GM11168 (cell line): ENCODE measurements around the gene DARS1.

ENCODE experiments used
- in situ Hi-C: fragments of 300-500 bp; cut with MboI; formaldehyde crosslinking; loops from one replicate; pipeline ENCODE4 v1.12.0; 2022; ENCODE audit warnings: low sequenced_read_pairs; ENCODE audit not compliant: unreplicated experiment

The DARS1 gene

GRCh38 chr2:135985018-135985825 lies at the start of gene DARS1:
Gene DARS1, minus strand, starts transcription at chr2:135985626. Its CDS starts 158 bp downstream, at chr2:135985468.
- in situ Hi-C loops, result no loop called here

GRCh38 chr2:136034629-136035028 lies 49.2 kb upstream of the DARS1 start:
- in situ Hi-C loops, result no loop called here

GRCh38 chr2:136032817-136033535 lies 47.5 kb upstream of the DARS1 start:
- in situ Hi-C loops, result no loop called here

GRCh38 chr2:136032192-136032591 lies 46.8 kb upstream of the DARS1 start:
- in situ Hi-C loops, result no loop called here

- in situ Hi-C loops, result no loop called here
These were observed 46.3 kb upstream of the DARS1 start for GRCh38 chr2:136031711-136032110.

- in situ Hi-C loops, result no loop called here
These were observed 45.0 kb upstream of the DARS1 start for GRCh38 chr2:136030406-136030805.

GRCh38 chr2:136029149-136029548 lies 43.7 kb upstream of the DARS1 start:
- in situ Hi-C loops, result no loop called here

GRCh38 chr2:136028001-136028400 lies 42.6 kb upstream of the DARS1 start:
- in situ Hi-C loops, result no loop called here

- in situ Hi-C loops, result no loop called here
These were observed 41.7 kb upstream of the DARS1 start for GRCh38 chr2:136027112-136027511.

- in situ Hi-C loops, result no loop called here
These were observed 39.9 kb upstream of the DARS1 start for GRCh38 chr2:136025057-136025973.

GRCh38 chr2:136024616-136025015 lies 39.2 kb upstream of the DARS1 start:
- in situ Hi-C loops, result no loop called here

- in situ Hi-C loops, result no loop called here
These were observed 38.8 kb upstream of the DARS1 start for GRCh38 chr2:136024185-136024584.

- in situ Hi-C loops, result no loop called here
These were observed 38.0 kb upstream of the DARS1 start for GRCh38 chr2:136023416-136023815.

- in situ Hi-C loops, result no loop called here
These were observed 37.1 kb upstream of the DARS1 start for GRCh38 chr2:136022396-136023146.

- in situ Hi-C loops, result no loop called here
These were observed 36.5 kb upstream of the DARS1 start for GRCh38 chr2:136021976-136022375.

GRCh38 chr2:136021406-136021805 lies 36.0 kb upstream of the DARS1 start:
- in situ Hi-C loops, result no loop called here

GRCh38 chr2:136020831-136021230 lies 35.4 kb upstream of the DARS1 start:
- in situ Hi-C loops, result no loop called here

GRCh38 chr2:136019825-136020224 lies 34.4 kb upstream of the DARS1 start:
- in situ Hi-C loops, result no loop called here

GRCh38 chr2:136019306-136019705 lies 33.9 kb upstream of the DARS1 start:
- in situ Hi-C loops, result no loop called here

GRCh38 chr2:136017786-136018185 lies 32.4 kb upstream of the DARS1 start:
- in situ Hi-C loops, result no loop called here
